Rectal smooth muscle tissue (tissue), 1 donor: ENCODE measurements around the gene SLC8A1.

Experiments used
- H3K27ac ChIP-seq: one replicate; pipeline ENCODE4 v1.7.0; 2013; ENCODE audit warnings: low read depth, low read length, inconsistent platforms
- H3K27me3 ChIP-seq: one replicate; pipeline ENCODE4 v1.7.0; 2013; ENCODE audit warnings: low read length; ENCODE audit not compliant: control insufficient read depth, insufficient read depth
- H3K36me3 ChIP-seq: one replicate; pipeline ENCODE4 v1.7.0; 2013; ENCODE audit warnings: low read length; ENCODE audit not compliant: control insufficient read depth, insufficient read depth
- H3K4me1 ChIP-seq: one replicate; pipeline ENCODE4 v1.7.0; 2013; ENCODE audit warnings: low read length; ENCODE audit not compliant: control insufficient read depth, insufficient read depth
- H3K4me3 ChIP-seq: one replicate; pipeline ENCODE4 v1.7.0; 2013; ENCODE audit warnings: low read length
- H3K9ac ChIP-seq: one replicate; pipeline ENCODE4 v1.7.0; 2013; ENCODE audit warnings: low read length

The SLC8A1 gene

GRCh38 chr2:40410695-40411094 lies 41.2 kb downstream of the SLC8A1 start:
- peaks cover 16% of the 10 kb centered on the region for H3K4me1 ChIP-seq
- no peak overlapping the region for H3K4me3 ChIP-seq
- H3K27ac ChIP-seq: no peak overlapping the region
- no peak overlapping the region for H3K9ac ChIP-seq
- no peaks in the 10 kb centered on the region for H3K36me3 ChIP-seq
- H3K27me3 ChIP-seq: no peaks in the 10 kb centered on the region

GRCh38 chr2:40409734-40410133 lies 42.2 kb downstream of the SLC8A1 start:
- no peak overlapping the region for H3K4me3 ChIP-seq
- no peak overlapping the region for H3K27ac ChIP-seq
- no peaks in the 10 kb centered on the region for H3K27me3 ChIP-seq
- H3K36me3 ChIP-seq: no peaks in the 10 kb centered on the region
- H3K9ac ChIP-seq: no peak overlapping the region
- peaks cover 17% of the 10 kb centered on the region for H3K4me1 ChIP-seq

- Histone ChIP-seq H3K27ac (no peak overlapping the region), H3K27me3 (no peaks in the 10 kb centered on the region), H3K36me3 (no peaks in the 10 kb centered on the region), H3K9ac (no peak overlapping the region), H3K4me1 (peaks cover 19% of the 10 kb centered on the region), H3K4me3 (no peak overlapping the region)
Measured at GRCh38 chr2:40406485-40407289, 45.2 kb downstream of the SLC8A1 start.

GRCh38 chr2:40405465-40405864 lies 46.4 kb downstream of the SLC8A1 start:
- Histone ChIP-seq H3K27me3 (no peaks in the 10 kb centered on the region), H3K4me1 (peaks cover 17% of the 10 kb centered on the region), H3K36me3 (no peaks in the 10 kb centered on the region), H3K9ac (no peak overlapping the region), H3K27ac (no peak overlapping the region), H3K4me3 (no peak overlapping the region)

- H3K9ac ChIP-seq: no peak overlapping the region
- no peak overlapping the region for H3K4me3 ChIP-seq
- H3K36me3 ChIP-seq: no peaks in the 10 kb centered on the region
- H3K4me1 ChIP-seq: peaks cover 17% of the 10 kb centered on the region
- H3K27me3 ChIP-seq: no peaks in the 10 kb centered on the region
- no peak overlapping the region for H3K27ac ChIP-seq
Measured at GRCh38 chr2:40404517-40404916, 47.4 kb downstream of the SLC8A1 start.

GRCh38 chr2:40403233-40403836 lies 48.6 kb downstream of the SLC8A1 start:
- H3K4me1 ChIP-seq: peaks cover 14% of the 10 kb centered on the region
- no peak overlapping the region for H3K27ac ChIP-seq
- no peak overlapping the region for H3K4me3 ChIP-seq
- H3K27me3 ChIP-seq: no peaks in the 10 kb centered on the region
- H3K36me3 ChIP-seq: no peaks in the 10 kb centered on the region
- H3K9ac ChIP-seq: no peak overlapping the region

GRCh38 chr2:40401896-40402295 lies 50.0 kb downstream of the SLC8A1 start:
- Histone ChIP-seq H3K4me1 (peaks cover 10% of the 10 kb centered on the region), H3K9ac (no peak overlapping the region), H3K36me3 (no peaks in the 10 kb centered on the region), H3K4me3 (no peak overlapping the region), H3K27me3 (no peaks in the 10 kb centered on the region), H3K27ac (no peak overlapping the region)

- no peak overlapping the region for H3K9ac ChIP-seq
- H3K27ac ChIP-seq: no peak overlapping the region
- H3K27me3 ChIP-seq: no peaks in the 10 kb centered on the region
- H3K36me3 ChIP-seq: no peaks in the 10 kb centered on the region
- peaks cover 4% of the 10 kb centered on the region for H3K4me1 ChIP-seq
- H3K4me3 ChIP-seq: no peak overlapping the region
Measured at GRCh38 chr2:40400336-40400953, 51.4 kb downstream of the SLC8A1 start.

- no peak overlapping the region for H3K4me3 ChIP-seq
- H3K27me3 ChIP-seq: no peaks in the 10 kb centered on the region
- no peak overlapping the region for H3K27ac ChIP-seq
- H3K36me3 ChIP-seq: no peaks in the 10 kb centered on the region
- no peak overlapping the region for H3K9ac ChIP-seq
- peaks cover 6% of the 10 kb centered on the region for H3K4me1 ChIP-seq
Measured at GRCh38 chr2:40397765-40398164, 54.1 kb downstream of the SLC8A1 start.

GRCh38 chr2:40396124-40396523 lies 55.8 kb downstream of the SLC8A1 start:
- Histone ChIP-seq H3K4me1 (peaks cover 6% of the 10 kb centered on the region), H3K27me3 (no peaks in the 10 kb centered on the region), H3K4me3 (no peak overlapping the region), H3K9ac (no peak overlapping the region), H3K36me3 (no peaks in the 10 kb centered on the region), H3K27ac (no peak overlapping the region)

- H3K4me1 ChIP-seq: peaks cover 6% of the 10 kb centered on the region
- H3K27me3 ChIP-seq: no peaks in the 10 kb centered on the region
- no peak overlapping the region for H3K4me3 ChIP-seq
- H3K9ac ChIP-seq: no peak overlapping the region
- no peaks in the 10 kb centered on the region for H3K36me3 ChIP-seq
- H3K27ac ChIP-seq: peak overlapping the region; percentile 2
Measured at GRCh38 chr2:40395169-40396073, 56.5 kb downstream of the SLC8A1 start.

GRCh38 chr2:40394597-40394996 lies 57.3 kb downstream of the SLC8A1 start:
- Histone ChIP-seq H3K4me1 (peaks cover 6% of the 10 kb centered on the region), H3K4me3 (no peak overlapping the region), H3K36me3 (no peaks in the 10 kb centered on the region), H3K9ac (no peak overlapping the region), H3K27me3 (no peaks in the 10 kb centered on the region), H3K27ac (no peak overlapping the region)
